HepG2 (cell line): ENCODE results near the gene TPD52L2. TPM values are rescaled to one million over a fixed set of nuclear protein-coding genes. Genes with fewer than 3 reads are reported as not detected.

ENCODE experiments used
- CBFB ChIP-seq: sonication (generic); formaldehyde crosslinking; IDR thresholded peaks from 2 replicates; pipeline ENCODE4 v1.4.0; 2020; ENCODE audit warnings: missing genetic modification reagents
- DR1 ChIP-seq: sonication (generic); formaldehyde crosslinking; IDR thresholded peaks from 2 replicates; pipeline ENCODE4 v1.8.0; 2021; ENCODE audit warnings: mild to moderate bottlenecking, missing genetic modification reagents, inconsistent platforms
- ETV5 ChIP-seq: IDR thresholded peaks from 2 replicates; pipeline ENCODE4 v1.6.1; 2018; ENCODE audit warnings: missing biosample characterization, missing genetic modification reagents, inconsistent platforms, borderline replicate concordance
- FOXA1 ChIP-seq, 2 experiments: fragments of 450-650 bp in 1 of 2; sonication (generic) in 1 of 2; formaldehyde crosslinking in 1 of 2; IDR thresholded peaks; 2 replicates each; pipeline versions ENCODE4 v1.4.0 to v1.6.1; 2016 to 2020; ENCODE audit warnings: missing genetic modification reagents in 1 of 2
- GZF1 ChIP-seq: sonication (generic); formaldehyde crosslinking; IDR thresholded peaks from 2 replicates; pipeline ENCODE4 v1.5.1; 2020; ENCODE audit warnings: mild to moderate bottlenecking, missing genetic modification reagents
- HMG20A ChIP-seq: IDR thresholded peaks from 2 replicates; pipeline ENCODE4 v1.6.1; 2016; ENCODE audit warnings: borderline replicate concordance
- KDM6A ChIP-seq: IDR thresholded peaks from 2 replicates; pipeline ENCODE4 v1.6.1; 2016; ENCODE audit warnings: low read depth
- KLF11 ChIP-seq: IDR thresholded peaks from 2 replicates; pipeline ENCODE4 v1.6.1; 2016; ENCODE audit warnings: missing compliant biosample characterization
- MBNL3 ChIP-seq: fragments of 250-450 bp; sonication (Bioruptor Pico); conservative IDR thresholded peaks from 2 replicates; pipeline ENCODE4 v1.8.0; 2022; ENCODE audit warnings: mild to moderate bottlenecking, inconsistent platforms
- MEIS1 ChIP-seq: sonication (generic); formaldehyde crosslinking; IDR thresholded peaks from 2 replicates; pipeline ENCODE4 v1.9.0; 2021; ENCODE audit warnings: mild to moderate bottlenecking, missing genetic modification reagents, moderate library complexity, borderline replicate concordance
- MTA1 ChIP-seq: sonication (generic); formaldehyde crosslinking; IDR thresholded peaks from 2 replicates; pipeline ENCODE4 v1.4.0; 2020; ENCODE audit warnings: missing genetic modification reagents, mild to moderate bottlenecking, borderline replicate concordance
- NCOR1 ChIP-seq: fragments of 200-600 bp; sonication (generic); IDR thresholded peaks from 2 replicates; pipeline ENCODE4 v1.7.0; 2017; ENCODE audit warnings: antibody characterized with exemption, low read length, borderline replicate concordance
- NR1H2 ChIP-seq: sonication (generic); formaldehyde crosslinking; IDR thresholded peaks from 2 replicates; pipeline ENCODE4 v1.8.1; 2022; ENCODE audit warnings: low read depth, missing genetic modification reagents, borderline replicate concordance
- SALL2 ChIP-seq: sonication (generic); formaldehyde crosslinking; IDR thresholded peaks from 2 replicates; pipeline ENCODE4 v1.8.1; 2023; ENCODE audit warnings: mild to moderate bottlenecking, missing genetic modification reagents, inconsistent platforms
- TAF15 ChIP-seq: fragments of 200-400 bp; formaldehyde crosslinking; IDR thresholded peaks from one replicate; pipeline ENCODE4 v1.6.1; 2018; ENCODE audit warnings: mild to moderate bottlenecking, low read depth, low read length; ENCODE audit not compliant: poor library complexity, severe bottlenecking
- TEAD2 ChIP-seq: sonication (generic); formaldehyde crosslinking; IDR thresholded peaks from 2 replicates; pipeline ENCODE4 v1.9.0; 2021; ENCODE audit warnings: missing genetic modification reagents
- THRA ChIP-seq: sonication (generic); formaldehyde crosslinking; IDR thresholded peaks from 2 replicates; pipeline ENCODE4 v1.4.0; 2020; ENCODE audit warnings: missing genetic modification reagents, borderline replicate concordance
- ZBTB7A ChIP-seq: sonication (generic); formaldehyde crosslinking; IDR thresholded peaks from 2 replicates; pipeline ENCODE4 v1.8.0; 2022; ENCODE audit warnings: mild to moderate bottlenecking, missing genetic modification reagents
- ZNF274 ChIP-seq: sonication (generic); formaldehyde crosslinking; IDR thresholded peaks from 2 replicates; pipeline ENCODE4 v1.5.1; 2020; ENCODE audit warnings: mild to moderate bottlenecking, missing genetic modification reagents
- ZNF3 ChIP-seq: IDR thresholded peaks from 2 replicates; pipeline ENCODE4 v1.7.0; 2017; ENCODE audit warnings: inconsistent platforms
- ZNF510 ChIP-seq: sonication (generic); formaldehyde crosslinking; IDR thresholded peaks from 2 replicates; pipeline ENCODE4 v1.4.0; 2020; ENCODE audit warnings: low read depth, mild to moderate bottlenecking, missing genetic modification reagents
- ZNF672 ChIP-seq: sonication (generic); formaldehyde crosslinking; IDR thresholded peaks from 2 replicates; pipeline ENCODE4 v1.8.1; 2022; ENCODE audit warnings: missing genetic modification reagents
- ZNF772 ChIP-seq: sonication (generic); formaldehyde crosslinking; IDR thresholded peaks from 2 replicates; pipeline ENCODE4 v1.5.0; 2020; ENCODE audit warnings: mild to moderate bottlenecking, missing genetic modification reagents
- polyA plus RNA-seq, 8 experiments: library from polyadenylated mRNA; depleted of rRNA in 3 of 8; stranded (reverse) in 7 of 8; unstranded in 1 of 8; fragments of >200 nt; fragmentation: Illumina TruSeq in 4 of 8; extraction: Trizol in 4 of 8; gene quantifications; 2 replicates each; pipeline versions ENCODE4 v1.2.1 to v1.2.3, GENCODE V29; 2011 to 2016; ENCODE audit warnings: low read depth in 4 of 8, missing spikeins in 1 of 8, mixed read lengths in 1 of 8; ENCODE audit not compliant: insufficient read depth in 1 of 8
- total RNA-seq, 5 experiments: library from RNA; depleted of rRNA; stranded (reverse); fragments of >200 nt; fragmentation: Illumina TruSeq; extraction: Trizol; gene quantifications; 2 replicates each; pipeline ENCODE4 v1.2.3, GENCODE V29; 2016; ENCODE audit warnings: low read depth in 1 of 5
- TF ChIP-seq, protein P1 (sequence below): sonication (generic); formaldehyde crosslinking; IDR thresholded peaks from 2 replicates; pipeline ENCODE4 v1.4.0; 2020; ENCODE audit warnings: mild to moderate bottlenecking, missing genetic modification reagents
- TF ChIP-seq, protein P2 (sequence below): IDR thresholded peaks from 2 replicates; pipeline ENCODE4 v1.6.1; 2016; ENCODE audit warnings: low read depth, borderline replicate concordance
- TF ChIP-seq, protein P3 (sequence below): sonication (generic); formaldehyde crosslinking; IDR thresholded peaks from 2 replicates; pipeline ENCODE4 v1.4.0; 2020; ENCODE audit warnings: missing genetic modification reagents
- TF ChIP-seq, protein P4 (sequence below): sonication (generic); formaldehyde crosslinking; IDR thresholded peaks from 2 replicates; pipeline ENCODE4 v1.4.0; 2020; ENCODE audit warnings: mild to moderate bottlenecking, missing genetic modification reagents

TPD52L2 gene
- total and polyA plus RNA-seq, 2 of the 13 experiments (the other 11 are each of a cell fraction or from before 2014, with no cell fraction given): 156 to 184 TPM

- TF ChIP-seq ETV5 (CRISPR knock-in tag): peak; percentile 74; the same call in 1 of the 2 replicates
- TF ChIP-seq, protein P1, sequence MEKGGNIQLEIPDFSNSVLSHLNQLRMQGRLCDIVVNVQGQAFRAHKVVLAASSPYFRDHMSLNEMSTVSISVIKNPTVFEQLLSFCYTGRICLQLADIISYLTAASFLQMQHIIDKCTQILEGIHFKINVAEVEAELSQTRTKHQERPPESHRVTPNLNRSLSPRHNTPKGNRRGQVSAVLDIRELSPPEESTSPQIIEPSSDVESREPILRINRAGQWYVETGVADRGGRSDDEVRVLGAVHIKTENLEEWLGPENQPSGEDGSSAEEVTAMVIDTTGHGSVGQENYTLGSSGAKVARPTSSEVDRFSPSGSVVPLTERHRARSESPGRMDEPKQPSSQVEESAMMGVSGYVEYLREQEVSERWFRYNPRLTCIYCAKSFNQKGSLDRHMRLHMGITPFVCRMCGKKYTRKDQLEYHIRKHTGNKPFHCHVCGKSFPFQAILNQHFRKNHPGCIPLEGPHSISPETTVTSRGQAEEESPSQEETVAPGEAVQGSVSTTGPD: no peak
- TF ChIP-seq ZNF672 (CRISPR knock-in tag): no peak
- no peak for TF ChIP-seq DR1
- TF ChIP-seq ZNF772: no peak
- peak; percentile 70 for TF ChIP-seq SALL2 (CRISPR knock-in tag)
- no peak for TF ChIP-seq TEAD2
- TF ChIP-seq, protein P2, sequence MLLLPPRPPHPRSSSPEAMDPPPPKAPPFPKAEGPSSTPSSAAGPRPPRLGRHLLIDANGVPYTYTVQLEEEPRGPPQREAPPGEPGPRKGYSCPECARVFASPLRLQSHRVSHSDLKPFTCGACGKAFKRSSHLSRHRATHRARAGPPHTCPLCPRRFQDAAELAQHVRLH (CRISPR knock-in tag): no peak; the same call in 1 of the 2 replicates
- TF ChIP-seq ZNF3 (CRISPR knock-in tag): no peak
- TF ChIP-seq, protein P3, sequence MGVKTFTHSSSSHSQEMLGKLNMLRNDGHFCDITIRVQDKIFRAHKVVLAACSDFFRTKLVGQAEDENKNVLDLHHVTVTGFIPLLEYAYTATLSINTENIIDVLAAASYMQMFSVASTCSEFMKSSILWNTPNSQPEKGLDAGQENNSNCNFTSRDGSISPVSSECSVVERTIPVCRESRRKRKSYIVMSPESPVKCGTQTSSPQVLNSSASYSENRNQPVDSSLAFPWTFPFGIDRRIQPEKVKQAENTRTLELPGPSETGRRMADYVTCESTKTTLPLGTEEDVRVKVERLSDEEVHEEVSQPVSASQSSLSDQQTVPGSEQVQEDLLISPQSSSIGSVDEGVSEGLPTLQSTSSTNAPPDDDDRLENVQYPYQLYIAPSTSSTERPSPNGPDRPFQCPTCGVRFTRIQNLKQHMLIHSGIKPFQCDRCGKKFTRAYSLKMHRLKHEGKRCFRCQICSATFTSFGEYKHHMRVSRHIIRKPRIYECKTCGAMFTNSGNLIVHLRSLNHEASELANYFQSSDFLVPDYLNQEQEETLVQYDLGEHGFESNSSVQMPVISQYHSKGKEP (CRISPR knock-in tag): no peak
- 0 out of 2 replicates have a peak, but pooled peaks have one; percentile 42 for TF ChIP-seq HMG20A (CRISPR knock-in tag)
- peak; percentile 60; the same call in 1 of the 2 replicates for TF ChIP-seq ZBTB7A (CRISPR knock-in tag)
- TF ChIP-seq TAF15: no peak
- no peak for TF ChIP-seq NCOR1
- TF ChIP-seq, protein P4, sequence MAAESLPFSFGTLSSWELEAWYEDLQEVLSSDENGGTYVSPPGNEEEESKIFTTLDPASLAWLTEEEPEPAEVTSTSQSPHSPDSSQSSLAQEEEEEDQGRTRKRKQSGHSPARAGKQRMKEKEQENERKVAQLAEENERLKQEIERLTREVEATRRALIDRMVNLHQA (CRISPR knock-in tag): no peak
- no peak for TF ChIP-seq FOXA1 (IDR thresholded peaks at IDR 0.05)
- no peak for TF ChIP-seq FOXA1 (CRISPR knock-in tag; IDR thresholded peaks at IDR 0.05)
- TF ChIP-seq MEIS1 (CRISPR knock-in tag): peak; percentile 47; the same call in 1 of the 2 replicates
- no peak for TF ChIP-seq MBNL3
- peak; percentile 47; the same call in 1 of the 2 replicates for TF ChIP-seq MTA1 (CRISPR knock-in tag)
- no peak for TF ChIP-seq ZNF510 (CRISPR knock-in tag)
- TF ChIP-seq GZF1 (CRISPR knock-in tag): no peak
- peak; percentile 35; the same call in 1 of the 2 replicates for TF ChIP-seq THRA (CRISPR knock-in tag)
- no peak for TF ChIP-seq NR1H2 (CRISPR knock-in tag)
- no peak for TF ChIP-seq KLF11 (CRISPR knock-in tag)
- TF ChIP-seq ZNF274: peak; percentile 41
- peak; percentile 89; the same call in 1 of the 2 replicates for TF ChIP-seq CBFB (CRISPR knock-in tag)
- TF ChIP-seq KDM6A: no peak
Measured at GRCh38 chr20:63854069-63854765, 10.9 kb upstream of the TPD52L2 start (continued).
